Endothelial cell of hepatic sinusoid (primary cell): ENCODE results near the gene MAP4K5.

Experiments
- in situ Hi-C: cut with HindIII; loops from 2 replicates; pipeline ENCODE4 v1.10.0; 2017; ENCODE audit warnings: low sequenced_read_pairs

Gene MAP4K5

GRCh38 chr14:50407111-50407812, 125.1 kb downstream of the MAP4K5 start:
- in situ Hi-C loops: no loop called here

- in situ Hi-C loops: no loop called here
These were observed 128.9 kb downstream of the MAP4K5 start for GRCh38 chr14:50403419-50403818.

GRCh38 chr14:50402965-50403364, 129.4 kb downstream of the MAP4K5 start:
- in situ Hi-C loops: no loop called here

GRCh38 chr14:50400461-50400860, 131.9 kb downstream of the MAP4K5 start:
- in situ Hi-C loops: no loop called here

- in situ Hi-C loops: no loop called here
These were observed 132.9 kb downstream of the MAP4K5 start for GRCh38 chr14:50399251-50400032.

GRCh38 chr14:50398189-50398580, 134.2 kb downstream of the MAP4K5 start:
- in situ Hi-C loops: no loop called here

GRCh38 chr14:50397390-50398188, 134.8 kb downstream of the MAP4K5 start:
- in situ Hi-C loops: no loop called here

GRCh38 chr14:50396631-50397389, 135.6 kb downstream of the MAP4K5 start, which contains the start of gene CDKL1:
CDKL1 (minus strand) TSS chr14:50396881; CDS start chr14:50395868, 1,013 bp downstream.
- in situ Hi-C loops: no loop called here

GRCh38 chr14:50395448-50395847, 136.9 kb downstream of the MAP4K5 start:
- in situ Hi-C loops: no loop called here

- in situ Hi-C loops: loop anchor here (5.0 kb wide), 1 partner anchor 37 kb away; no protein-coding TSS in a partner anchor
These were observed 137.7 kb downstream of the MAP4K5 start for GRCh38 chr14:50394713-50395112.

GRCh38 chr14:50389668-50390441, 142.5 kb downstream of the MAP4K5 start:
- in situ Hi-C loops: loop anchor here (5.0 kb wide), 1 partner anchor 33 kb away; no protein-coding TSS in a partner anchor

- in situ Hi-C loops: no loop called here
These were observed 144.0 kb downstream of the MAP4K5 start for GRCh38 chr14:50388256-50388931.

GRCh38 chr14:50387548-50387947, 144.8 kb downstream of the MAP4K5 start:
- in situ Hi-C loops: no loop called here

GRCh38 chr14:50383618-50384225, 148.6 kb downstream of the MAP4K5 start:
- in situ Hi-C loops: no loop called here

GRCh38 chr14:50381823-50382287, 150.5 kb downstream of the MAP4K5 start:
- in situ Hi-C loops: no loop called here

- in situ Hi-C loops: no loop called here
These were observed 151.4 kb downstream of the MAP4K5 start for GRCh38 chr14:50381008-50381407.

GRCh38 chr14:50380455-50380854, 151.9 kb downstream of the MAP4K5 start:
- in situ Hi-C loops: no loop called here

- in situ Hi-C loops: no loop called here
These were observed 152.8 kb downstream of the MAP4K5 start for GRCh38 chr14:50379563-50379962.
